GM18873 (cell line): ENCODE data around the gene DLG2.
"Not testable (repeated sequence)": the region's sequence is repeated elsewhere in the genome, so short reads cannot be mapped to it uniquely, and the experiment has no call there.

Experiments
- ATAC-seq: cut with Tn5 transposase; IDR thresholded peaks from one replicate; pipeline ENCODE4 v1.9.1; 2021; ENCODE audit warnings: mild to moderate bottlenecking, moderate library complexity, moderate number of reproducible peaks; ENCODE audit not compliant: unreplicated experiment, low FRiP score

The DLG2 gene

DNA sequence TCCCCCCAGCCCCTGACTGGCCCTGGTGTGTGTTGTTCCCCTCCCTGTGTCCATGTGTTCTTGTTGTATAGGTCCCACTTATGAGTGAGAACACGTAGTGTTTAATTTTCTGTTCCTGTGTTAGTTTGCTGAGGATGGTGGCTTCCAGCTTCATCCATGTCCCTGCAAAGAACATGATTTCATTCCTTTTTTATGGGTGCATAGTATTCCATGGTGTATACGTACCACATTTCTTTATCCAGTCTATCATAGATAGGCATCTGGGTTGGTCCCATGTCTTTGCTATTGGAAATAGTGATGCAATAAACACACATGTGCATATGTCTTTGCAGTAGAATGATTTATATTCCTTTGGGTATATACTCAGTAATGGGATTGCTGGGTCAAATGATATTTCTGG, 1895.9 kb downstream of the DLG2 start:
- ATAC-seq: not testable (repeated sequence)

DNA sequence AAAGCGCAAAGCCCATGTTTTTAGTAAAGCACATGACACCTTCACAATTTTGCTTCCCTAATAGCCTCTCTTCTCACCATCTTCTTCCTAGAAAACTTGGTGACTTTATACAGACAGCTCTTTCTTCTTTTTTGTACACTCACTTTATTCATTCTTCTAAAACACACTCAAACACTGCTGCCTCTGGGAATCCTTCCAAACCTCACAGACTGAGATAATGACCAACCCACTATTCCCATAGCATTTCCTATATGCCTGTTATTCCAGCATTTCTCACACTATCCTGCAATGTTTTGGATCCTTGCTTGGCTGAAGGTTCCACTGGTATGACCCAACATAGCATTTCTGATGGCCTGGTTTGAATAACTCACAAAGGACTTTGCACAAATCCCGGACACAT, 1898.9 kb downstream of the DLG2 start:
- ATAC-seq: no peak

DNA sequence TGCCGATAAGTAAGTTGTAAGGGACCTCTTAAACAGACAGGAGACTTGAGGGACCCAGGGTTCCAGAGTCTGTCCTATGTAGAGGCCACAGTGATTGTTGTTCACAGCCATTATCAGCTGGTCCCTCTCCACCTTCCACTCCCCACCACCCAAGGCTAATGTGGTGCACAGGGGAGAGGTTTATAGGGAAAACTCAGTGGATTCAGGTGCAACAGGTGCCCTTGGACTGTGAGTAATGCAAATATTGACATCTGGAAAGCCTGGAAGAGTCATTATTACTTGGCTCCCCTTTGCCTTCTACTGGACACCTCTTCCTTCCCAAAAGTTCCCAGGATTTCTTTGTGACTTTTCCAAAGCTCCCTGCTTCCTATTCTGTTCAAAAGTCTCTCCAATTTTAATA, 1899.9 kb downstream of the DLG2 start:
- ATAC-seq: no peak

DNA sequence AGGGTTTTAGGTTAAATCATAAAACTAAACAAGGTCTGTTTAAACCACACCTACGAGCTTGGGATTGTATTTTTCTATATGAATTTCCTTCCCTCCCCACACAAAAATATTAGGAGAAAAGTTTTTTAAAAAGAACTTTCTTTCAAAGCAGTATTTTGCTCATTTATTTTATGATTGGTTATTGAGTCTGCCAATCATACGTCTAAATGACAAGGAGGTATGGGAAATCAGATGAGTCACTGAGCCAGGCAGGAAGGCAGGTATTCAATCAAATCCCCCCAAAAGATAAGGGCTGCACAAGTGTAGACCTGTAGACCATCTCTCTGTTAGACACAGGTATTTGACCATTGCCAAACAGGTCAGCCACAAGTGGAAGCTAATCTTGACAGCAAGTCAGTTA, 1900.8 kb downstream of the DLG2 start:
- ATAC-seq: no peak

DNA sequence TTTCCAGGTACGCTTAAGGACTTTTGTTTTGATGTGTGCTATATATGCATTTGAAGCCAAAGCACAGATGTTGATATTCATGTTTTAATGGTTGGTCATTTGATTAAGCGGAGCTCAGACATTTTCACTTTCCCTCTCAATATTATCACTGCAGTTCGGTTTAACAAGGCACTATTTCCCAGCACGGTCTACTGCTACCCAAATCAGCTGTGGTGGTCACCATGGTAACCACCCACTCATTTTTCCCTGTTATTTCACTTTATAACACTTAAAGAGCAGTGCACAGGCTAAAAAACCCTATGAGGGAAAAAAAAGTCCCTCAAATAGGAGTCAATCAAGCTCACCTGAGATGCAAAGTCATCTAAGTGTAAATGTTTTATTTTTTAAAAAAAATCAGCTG, 1901.4 kb downstream of the DLG2 start:
- no peak for ATAC-seq

DNA sequence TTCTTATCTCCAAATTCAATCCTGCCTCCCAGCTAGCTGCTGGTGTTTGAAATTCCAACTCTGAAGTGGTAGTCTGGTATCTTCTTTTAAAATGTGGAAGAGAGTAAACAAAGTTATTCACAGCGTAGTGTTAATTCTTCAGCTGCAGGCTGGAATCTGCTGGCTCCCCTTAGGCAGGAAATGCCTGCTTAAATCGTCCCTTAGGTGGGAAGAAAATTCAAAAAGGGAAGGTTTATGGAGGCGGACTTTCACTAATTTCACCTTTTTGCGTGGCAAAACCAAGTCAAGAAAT, 1901.9 kb downstream of the DLG2 start:
- ATAC-seq: no peak

DNA sequence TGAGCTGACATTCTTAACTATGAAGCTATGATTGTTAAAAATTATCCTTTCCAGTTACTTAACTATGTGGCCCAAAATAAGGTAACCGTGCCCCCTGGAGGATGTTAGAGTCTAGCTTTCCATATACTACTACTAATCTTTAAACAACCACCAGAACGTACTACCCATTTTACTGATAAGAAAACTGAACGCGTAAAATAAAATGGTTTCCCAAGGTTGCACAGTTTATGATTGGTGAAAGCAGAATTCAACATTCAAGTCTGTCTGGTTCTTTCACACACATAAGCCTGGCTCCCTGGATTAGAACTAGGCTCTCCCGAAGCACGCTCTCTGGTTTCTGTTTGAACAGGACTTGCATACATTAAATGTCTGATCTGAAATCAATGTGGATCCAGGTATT, 1903.1 kb downstream of the DLG2 start:
- no peak for ATAC-seq

DNA sequence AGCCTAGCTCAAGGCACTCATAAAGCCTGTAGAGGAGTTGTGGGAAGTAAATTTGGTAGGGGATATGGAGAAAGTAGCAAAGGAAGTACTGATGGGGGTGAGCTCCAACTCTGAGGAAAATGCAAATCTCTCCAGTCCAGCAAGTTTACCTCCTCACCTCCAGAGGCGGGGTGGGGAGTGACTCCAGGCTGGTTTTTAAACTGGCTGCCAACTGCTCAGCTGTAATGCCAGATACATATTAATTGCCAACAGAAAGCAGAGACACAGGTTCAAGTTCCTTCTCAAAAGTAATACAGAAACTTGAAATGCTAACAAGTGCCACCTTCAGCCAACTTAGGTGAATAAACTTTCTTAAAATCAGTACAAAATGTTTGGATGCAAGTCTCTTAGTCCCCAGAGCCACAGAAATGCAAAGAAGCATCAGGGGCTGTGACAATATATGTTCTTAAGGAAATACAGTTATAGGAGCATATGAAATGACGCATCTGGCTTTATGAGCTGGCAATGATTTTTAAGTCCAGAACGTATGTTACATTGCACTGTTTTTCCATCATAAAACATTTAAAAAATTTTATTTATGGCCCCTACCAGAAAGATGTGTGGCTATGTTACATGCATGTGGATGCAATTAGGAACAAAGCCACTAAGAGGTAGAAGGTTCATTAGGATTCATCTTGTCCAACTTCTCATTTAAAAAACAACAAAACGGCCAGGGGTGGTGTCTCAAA, 1904.6 kb downstream of the DLG2 start:
- ATAC-seq: no peak

DNA sequence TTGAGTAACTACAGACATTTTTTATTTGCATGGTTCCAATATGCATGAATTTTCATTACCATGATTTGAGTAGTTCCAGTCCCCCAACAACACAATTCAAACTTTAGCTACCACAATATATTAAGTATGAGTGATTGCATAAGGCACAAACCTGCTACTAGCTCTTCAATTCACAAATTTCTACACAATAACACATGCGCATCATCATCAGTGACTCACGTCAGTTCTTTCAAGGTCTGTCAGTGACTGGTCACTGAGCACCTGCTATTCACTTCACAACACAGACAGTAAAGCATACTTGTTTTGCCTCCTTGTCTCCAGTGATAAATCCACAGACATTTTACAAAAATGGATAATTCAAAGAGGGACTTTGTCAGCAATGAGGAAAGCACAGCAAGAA, 1905.9 kb downstream of the DLG2 start:
- ATAC-seq: no peak

DNA sequence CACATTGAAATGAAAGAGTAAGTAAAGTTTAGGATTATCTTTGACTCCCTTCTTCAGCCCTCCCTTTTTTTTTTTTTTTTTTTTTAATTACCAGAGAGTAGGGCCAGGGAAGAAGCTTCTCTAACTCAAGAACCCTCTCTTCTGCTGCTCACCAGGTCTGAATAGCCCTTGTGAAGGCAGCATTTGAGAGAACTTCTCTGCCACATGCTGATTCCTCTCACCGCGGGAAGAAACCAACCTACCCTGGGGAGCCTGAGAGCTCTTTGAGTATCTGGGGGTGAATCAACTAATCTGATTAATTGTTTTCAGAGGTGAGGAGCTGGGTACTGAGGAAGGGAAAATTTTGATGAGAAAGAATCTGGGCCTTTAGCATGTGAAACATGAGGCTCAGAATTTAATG, 1906.5 kb downstream of the DLG2 start:
- no peak for ATAC-seq

DNA sequence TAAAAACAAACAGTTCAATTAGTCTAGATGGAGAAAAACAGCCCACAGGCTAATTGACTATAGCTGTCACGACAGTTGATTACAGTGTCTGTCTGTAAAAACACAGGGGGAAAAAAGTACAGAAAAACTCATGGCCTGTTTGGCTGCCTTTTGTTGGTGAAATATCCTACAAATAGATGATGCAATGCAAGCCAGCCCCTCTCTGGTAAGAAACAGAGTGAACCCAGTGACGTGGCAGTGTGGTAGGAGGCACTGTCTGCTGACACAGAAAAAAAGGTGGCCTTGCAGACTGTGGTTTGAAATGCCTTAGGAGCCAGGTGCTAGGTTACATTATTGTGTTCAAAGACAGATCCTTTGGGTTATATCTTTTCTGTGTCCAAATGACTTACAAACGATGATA, 1909.6 kb downstream of the DLG2 start:
- ATAC-seq: no peak

DNA sequence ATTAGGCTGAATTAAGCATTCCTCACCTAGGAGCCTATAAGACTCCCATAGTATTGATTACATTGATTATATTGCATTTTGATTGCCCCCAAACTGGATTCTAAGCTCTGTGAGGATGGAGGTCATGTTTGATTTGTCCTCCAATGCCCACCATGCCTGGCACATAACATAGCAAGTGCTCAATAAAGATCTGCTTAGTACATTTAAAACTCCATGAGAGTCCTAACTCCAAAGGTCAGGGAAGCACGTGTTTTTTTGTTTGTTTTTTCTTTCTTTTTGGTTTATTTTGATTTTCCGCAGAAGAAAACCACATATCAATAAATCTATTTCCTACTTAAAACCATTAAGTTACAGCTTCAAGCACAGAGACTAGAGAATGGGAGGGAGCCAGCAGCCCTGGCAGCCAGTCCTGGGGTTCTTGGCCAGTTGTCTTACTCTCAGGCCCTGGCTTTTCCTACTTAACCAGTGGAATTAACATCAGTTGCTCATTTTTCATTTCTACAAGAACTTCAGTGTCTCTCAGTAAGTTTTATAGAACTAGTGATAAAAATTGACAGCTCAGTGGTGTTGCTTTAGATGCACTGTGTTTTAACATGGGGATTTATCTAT, 1911.1 kb downstream of the DLG2 start:
- no peak for ATAC-seq

DNA sequence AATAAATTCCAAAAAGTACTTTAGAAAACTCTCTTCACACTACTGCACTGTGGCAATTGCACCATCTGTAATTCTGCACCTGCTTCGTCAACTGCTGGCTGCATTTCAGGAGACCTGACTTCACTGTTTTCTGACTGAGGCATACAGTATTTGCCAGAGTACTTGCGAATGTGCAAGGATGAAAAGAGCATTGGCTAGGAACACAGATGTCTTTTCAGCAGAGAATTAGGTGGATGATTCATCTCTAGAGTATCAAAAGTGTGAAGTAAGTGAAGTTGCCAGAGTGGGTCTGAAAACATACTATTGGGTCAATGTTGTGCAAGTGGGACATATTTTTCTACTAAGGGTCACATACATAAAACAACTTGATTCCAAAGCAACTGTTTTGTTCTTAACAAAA, 1913.4 kb downstream of the DLG2 start:
- ATAC-seq: no peak

DNA sequence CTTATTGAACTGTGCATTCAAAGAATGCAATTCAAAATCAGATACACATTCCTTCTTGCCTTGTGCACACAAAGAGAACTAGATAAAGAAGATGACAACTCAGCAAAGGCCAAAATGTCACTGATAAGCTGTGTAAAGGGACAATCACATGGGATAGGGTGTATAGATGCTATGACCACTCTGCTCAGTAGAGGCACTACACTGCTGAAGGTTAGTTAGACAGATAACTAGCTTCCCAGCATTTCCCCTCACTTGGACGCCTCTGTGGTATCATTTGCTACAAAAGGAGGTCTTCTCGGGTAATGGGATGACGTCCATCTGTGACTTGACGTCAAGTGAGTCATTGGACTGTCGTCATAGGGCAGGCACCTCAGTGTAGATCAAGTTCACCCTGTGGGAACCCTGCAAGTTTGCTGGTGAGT, 1916.0 kb downstream of the DLG2 start:
- ATAC-seq: no peak

DNA sequence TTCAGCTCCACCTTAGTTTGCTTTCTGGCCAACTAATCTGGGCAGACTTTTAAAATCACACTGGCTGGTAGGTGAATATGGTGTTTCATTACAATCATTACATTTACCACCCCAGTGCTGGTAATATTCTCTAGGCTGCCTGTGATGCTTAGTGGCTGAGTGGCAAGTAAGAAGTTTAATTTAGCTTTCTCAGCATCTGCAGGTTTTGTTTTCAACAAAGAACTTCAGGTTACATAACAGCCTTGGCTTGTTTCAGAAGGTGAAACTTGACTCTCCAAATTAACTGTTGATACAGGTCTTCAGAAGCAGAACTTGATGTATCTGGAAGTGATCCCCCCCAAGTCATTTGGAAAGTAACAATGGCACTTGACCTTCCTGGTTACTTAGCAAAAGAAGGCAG, 1917.7 kb downstream of the DLG2 start:
- no peak for ATAC-seq

DNA sequence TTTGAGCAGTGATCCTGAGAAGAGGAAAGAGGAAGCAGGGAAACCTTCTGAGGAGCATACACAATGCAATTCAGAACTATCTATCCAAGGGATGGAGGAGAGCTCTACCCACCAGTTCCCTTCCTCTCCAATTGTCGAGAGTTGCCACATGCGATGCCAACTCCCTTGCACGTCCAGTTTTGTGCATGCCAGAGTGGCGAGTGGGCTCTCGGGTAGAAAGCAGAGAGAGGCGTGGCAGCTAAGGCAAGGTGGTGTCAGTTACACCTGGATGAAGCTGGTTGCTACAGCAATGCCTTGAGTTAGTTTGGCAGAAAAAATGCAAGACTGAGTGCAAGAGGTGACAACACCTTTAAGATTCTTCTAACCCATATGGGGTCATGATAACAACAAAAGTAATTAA, 1920.6 kb downstream of the DLG2 start:
- ATAC-seq: no peak

DNA sequence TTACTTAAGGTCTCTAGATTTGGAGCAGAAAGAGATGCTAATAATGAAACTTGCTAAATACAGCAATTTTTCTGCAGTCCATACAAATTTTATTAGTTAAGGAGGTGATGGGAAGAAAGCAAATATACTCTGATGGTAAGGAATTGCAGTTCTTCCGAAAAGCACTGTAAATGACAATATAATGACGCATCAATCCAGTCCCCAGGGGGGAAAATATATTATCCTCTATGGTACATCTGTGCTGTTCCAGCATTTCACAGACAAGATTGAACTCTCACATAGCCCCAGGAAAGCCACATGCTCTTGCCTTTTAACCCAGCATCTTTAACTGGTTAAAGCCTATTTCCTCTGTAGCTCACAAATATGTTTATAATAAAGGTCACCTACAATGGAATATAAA, 1924.3 kb downstream of the DLG2 start:
- ATAC-seq: no peak

DNA sequence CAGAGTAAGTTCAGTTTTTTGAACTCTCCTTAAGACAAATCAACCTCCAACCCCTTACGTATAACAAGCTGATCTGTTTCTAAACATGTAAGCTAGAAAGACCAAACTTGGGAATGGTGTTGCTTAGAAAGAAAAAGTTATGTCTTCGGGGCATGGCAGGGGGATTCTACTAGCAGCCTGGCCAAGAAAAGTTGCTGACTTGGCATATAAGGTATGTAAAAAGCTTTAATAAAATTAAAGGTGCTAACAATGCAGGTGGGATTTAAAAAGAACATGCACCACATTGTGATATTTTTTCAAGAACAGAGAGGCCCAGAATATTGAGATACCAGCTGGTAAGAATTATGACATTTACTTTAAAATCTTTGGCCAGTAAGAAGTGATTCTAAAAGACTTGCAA, 1929.6 kb downstream of the DLG2 start:
- ATAC-seq: no peak

DNA sequence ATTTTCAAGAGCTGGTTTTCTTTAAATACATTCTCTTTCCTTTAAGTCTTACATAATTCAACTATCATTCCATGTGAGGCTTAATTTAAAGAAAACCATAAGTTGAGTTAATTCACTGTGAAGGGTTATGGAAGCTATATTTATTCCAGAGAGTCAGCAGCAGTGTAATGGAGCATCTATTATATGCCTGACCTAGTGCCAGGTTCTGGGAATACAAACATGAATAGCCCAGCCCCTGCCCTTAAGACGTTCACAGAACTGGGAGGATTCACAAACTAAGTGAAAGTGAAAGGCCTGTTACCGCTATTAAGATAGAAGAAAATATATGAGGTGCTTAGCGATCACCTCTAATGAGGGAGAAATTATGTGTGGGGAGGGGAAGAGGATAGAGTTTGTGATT, 1932.1 kb downstream of the DLG2 start:
- ATAC-seq: no peak

DNA sequence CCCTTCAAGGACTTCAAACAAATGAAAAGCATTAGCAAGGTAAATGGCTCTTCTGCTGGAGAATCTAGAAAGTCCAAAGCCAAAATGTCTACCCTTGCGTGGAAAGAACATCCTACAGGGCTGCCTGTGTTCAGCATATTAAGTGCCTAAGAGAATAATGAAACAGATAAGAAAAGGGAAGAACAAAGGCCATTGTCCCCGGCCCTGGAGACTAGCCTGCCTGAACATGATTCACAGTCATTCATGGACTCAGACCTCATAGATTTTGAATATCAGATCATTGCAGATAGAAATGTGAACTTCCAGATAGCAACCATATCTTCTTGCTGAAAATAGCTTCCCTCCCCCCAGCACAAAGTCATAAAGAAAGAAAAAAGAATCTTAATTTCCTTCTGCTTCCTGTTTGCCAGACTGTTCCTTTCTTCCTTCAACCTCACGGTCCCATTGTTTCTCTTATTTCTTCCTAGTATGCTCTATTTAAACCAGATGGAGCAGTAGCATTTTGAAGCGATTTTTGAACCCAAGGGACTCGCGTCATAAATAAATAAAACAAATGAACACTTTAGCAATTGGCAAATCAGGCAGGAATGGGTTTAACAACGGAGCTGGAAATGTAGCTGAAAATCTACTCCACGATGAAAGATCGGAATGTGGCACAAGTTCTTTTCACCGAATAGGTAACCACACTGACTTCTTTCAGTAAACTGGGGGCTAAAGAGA, 1932.8 kb downstream of the DLG2 start:
- no peak for ATAC-seq

DNA sequence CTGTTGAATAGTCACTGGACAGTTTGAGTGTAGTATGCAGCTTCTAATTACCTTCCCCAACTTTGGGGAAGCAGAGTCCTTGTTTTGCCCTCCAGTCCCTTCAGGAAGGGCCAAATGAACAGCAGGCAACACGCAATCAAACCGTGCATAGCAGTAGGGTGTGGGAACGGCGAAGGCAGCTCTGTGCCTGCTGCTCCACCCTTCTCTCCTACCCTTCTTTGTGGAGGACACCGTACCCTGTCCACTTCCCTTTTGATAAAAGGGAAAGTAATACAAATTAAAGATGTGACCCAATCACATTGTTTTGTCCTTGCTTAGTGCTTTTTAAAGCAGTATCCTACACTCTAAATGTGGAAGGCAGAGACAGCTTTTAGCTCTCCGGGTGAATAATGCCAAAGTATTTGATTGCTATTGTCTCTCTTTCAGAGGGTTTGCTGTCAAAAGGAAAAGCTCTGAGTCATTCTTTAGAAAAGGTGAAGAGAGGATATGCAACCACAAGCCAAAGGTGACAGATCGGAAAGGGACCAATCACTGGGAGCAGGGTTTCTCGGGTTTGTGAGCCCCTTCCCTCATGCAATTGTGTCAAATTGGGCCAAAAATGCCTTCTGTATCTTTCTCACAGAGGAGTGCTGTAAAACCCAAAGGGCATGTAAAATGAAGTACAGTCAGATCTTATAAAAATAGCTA, 1933.7 kb downstream of the DLG2 start:
- no peak for ATAC-seq

DNA sequence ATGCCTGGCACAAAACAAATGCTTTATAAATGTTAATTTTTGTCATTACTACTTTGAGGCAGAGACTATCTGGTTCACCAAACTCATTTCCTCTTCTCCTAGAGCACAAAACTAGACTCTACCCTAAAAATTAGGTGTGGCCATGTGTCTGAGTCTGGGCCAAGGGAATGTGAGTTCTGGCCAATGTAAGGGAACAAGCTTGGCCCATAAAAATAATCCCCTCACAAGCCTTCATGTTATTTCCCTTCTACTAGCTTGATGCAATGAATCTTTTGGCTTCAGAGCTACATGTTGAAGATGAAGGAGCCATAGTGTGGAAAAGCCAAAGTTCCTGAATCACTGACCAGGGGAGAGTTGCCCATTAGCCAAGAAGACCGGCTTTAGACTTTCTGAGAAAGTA, 1934.5 kb downstream of the DLG2 start:
- ATAC-seq: no peak
